Measurements from ENCODE around the gene STEAP1B. TPM values are rescaled to one million over a fixed set of nuclear protein-coding genes. Genes with fewer than 3 reads are reported as not detected.

STEAP1B gene
- total RNA-seq, 1 experiment from 2014 or later, result 0.27 TPM

DNA sequence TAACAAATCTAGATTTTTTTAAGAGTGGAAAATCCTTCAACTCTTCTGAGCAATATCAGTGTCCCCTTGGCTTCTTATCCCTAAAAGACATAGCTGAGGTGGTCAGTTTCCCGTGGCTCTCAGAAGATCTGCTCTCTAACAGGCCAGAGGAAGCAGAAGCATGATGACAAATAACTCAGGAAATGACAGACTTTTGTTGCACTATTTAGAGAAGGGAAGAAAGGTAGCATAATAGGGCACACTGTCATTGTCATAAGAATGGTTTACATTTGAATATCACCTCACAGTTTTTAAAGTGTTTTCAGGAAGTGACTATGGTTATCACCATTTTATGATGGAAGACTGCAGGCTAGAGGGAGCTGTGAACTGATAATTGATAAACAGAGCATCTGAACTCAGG lies 109.5 kb downstream of the STEAP1B start:
- Histone ChIP-seq H3K79me2 (ENCODE audit: insufficient read depth, low read length) (no peaks in the 10 kb centered on the region), H3K9ac (ENCODE audit: low read length) (no peak overlapping the region), H4K20me1 (ENCODE audit: insufficient read depth) (no peaks in the 10 kb centered on the region), H3K27ac (ENCODE audit: low read depth, low read length) (no peak overlapping the region), H3K27me3 (ENCODE audit: insufficient read depth, low read length) (peaks cover 9% of the 10 kb centered on the region; the same call in 1 of the 2 replicates), H3K4me2 (ENCODE audit: low read length) (no peak overlapping the region), H3K4me1 (ENCODE audit: control insufficient read depth in 1 of 2, insufficient read depth in 2 of 2, low read length in 2 of 2) (no peaks in the 10 kb centered on the region), H3K36me3 (ENCODE audit: control insufficient read depth in 1 of 2, insufficient read depth in 2 of 2, low read length in 2 of 2) (no peaks in the 10 kb centered on the region), H3K4me3 (replicated peaks in 1 of 2; ENCODE audit: low read depth in 1 of 2, low read length in 2 of 2) (no peak overlapping the region), H2AFZ (ENCODE audit: low read depth, low read length, poor library complexity, severe bottlenecking) (no peak overlapping the region), H3K9me3 (ENCODE audit: control insufficient read depth in 1 of 2, insufficient read depth in 1 of 2, low read depth in 1 of 2, low read length in 2 of 2) (no peaks in the 10 kb centered on the region), H3K9me2 (ENCODE audit: insufficient read depth) (no peaks in the 10 kb centered on the region)
- CTCF ChIA-PET, result no interaction called here
- RAD21 ChIA-PET (ENCODE audit: low non-redundant PET in 1 of 2, low total read pairs in 2 of 2, uncharacterized antibody in 2 of 2, unreplicated experiment in 2 of 2), result no interaction called here
- no TSS peak for BruUV-seq (replicated peaks)
- TF ChIP-seq JUND (IDR thresholded peaks at IDR 0.05) (no peak), ZNF274 (IDR thresholded peaks at IDR 0.05; ENCODE audit: low read depth, low read length) (no peak), CEBPB (IDR thresholded peaks at IDR 0.05; ENCODE audit: low read depth) (no peak), POLR2A (IDR thresholded peaks at IDR 0.05; ENCODE audit: borderline replicate concordance, extremely low read depth, insufficient read depth, insufficient read length) (no peak), FOSL1 (IDR thresholded peaks at IDR 0.05; ENCODE audit: low read depth) (no peak), SP1 (IDR thresholded peaks at IDR 0.05; ENCODE audit: low read depth) (no peak), POLR2AphosphoS5 (IDR thresholded peaks at IDR 0.05; ENCODE audit: low read depth, low read length) (no peak), EZH2 (IDR thresholded peaks at IDR 0.05) (no peak)
- TF ChIP-seq, protein P1, sequence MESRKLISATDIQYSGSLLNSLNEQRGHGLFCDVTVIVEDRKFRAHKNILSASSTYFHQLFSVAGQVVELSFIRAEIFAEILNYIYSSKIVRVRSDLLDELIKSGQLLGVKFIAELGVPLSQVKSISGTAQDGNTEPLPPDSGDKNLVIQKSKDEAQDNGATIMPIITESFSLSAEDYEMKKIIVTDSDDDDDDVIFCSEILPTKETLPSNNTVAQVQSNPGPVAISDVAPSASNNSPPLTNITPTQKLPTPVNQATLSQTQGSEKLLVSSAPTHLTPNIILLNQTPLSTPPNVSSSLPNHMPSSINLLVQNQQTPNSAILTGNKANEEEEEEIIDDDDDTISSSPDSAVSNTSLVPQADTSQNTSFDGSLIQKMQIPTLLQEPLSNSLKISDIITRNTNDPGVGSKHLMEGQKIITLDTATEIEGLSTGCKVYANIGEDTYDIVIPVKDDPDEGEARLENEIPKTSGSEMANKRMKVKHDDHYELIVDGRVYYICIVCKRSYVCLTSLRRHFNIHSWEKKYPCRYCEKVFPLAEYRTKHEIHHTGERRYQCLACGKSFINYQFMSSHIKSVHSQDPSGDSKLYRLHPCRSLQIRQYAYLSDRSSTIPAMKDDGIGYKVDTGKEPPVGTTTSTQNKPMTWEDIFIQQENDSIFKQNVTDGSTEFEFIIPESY (IDR thresholded peaks at IDR 0.05; ENCODE audit: extremely low read depth, insufficient replicate concordance, low read length), result no peak
- TF ChIP-seq, protein P2, sequence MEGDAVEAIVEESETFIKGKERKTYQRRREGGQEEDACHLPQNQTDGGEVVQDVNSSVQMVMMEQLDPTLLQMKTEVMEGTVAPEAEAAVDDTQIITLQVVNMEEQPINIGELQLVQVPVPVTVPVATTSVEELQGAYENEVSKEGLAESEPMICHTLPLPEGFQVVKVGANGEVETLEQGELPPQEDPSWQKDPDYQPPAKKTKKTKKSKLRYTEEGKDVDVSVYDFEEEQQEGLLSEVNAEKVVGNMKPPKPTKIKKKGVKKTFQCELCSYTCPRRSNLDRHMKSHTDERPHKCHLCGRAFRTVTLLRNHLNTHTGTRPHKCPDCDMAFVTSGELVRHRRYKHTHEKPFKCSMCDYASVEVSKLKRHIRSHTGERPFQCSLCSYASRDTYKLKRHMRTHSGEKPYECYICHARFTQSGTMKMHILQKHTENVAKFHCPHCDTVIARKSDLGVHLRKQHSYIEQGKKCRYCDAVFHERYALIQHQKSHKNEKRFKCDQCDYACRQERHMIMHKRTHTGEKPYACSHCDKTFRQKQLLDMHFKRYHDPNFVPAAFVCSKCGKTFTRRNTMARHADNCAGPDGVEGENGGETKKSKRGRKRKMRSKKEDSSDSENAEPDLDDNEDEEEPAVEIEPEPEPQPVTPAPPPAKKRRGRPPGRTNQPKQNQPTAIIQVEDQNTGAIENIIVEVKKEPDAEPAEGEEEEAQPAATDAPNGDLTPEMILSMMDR (IDR thresholded peaks at IDR 0.05 in 2 of 3, conservative IDR thresholded peaks at IDR 0.05 in 1 of 3; ENCODE audit: borderline replicate concordance in 1 of 3, insufficient read depth in 1 of 3, low read depth in 2 of 3, low read length in 2 of 3), result no peak
- TF ChIP-seq, protein P3, sequence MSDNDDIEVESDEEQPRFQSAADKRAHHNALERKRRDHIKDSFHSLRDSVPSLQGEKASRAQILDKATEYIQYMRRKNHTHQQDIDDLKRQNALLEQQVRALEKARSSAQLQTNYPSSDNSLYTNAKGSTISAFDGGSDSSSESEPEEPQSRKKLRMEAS (IDR thresholded peaks at IDR 0.05), result no peak
- ATAC-seq (no peak), DNase-seq (ENCODE audit: low read depth, low spot score) (no peak)
- intact Hi-C loops (cut with micrococcal nuclease), result no loop called here
- POLR2A ChIA-PET, result no interaction called here

Measured in HCT116 (cell line).